GM18505 (cell line): ENCODE data around the gene SLC39A2.
"Not testable (repeated sequence)": the region's sequence is repeated elsewhere in the genome, so short reads cannot be mapped to it uniquely, and the experiment has no call there.

Source experiments
- ATAC-seq: cut with Tn5 transposase; IDR thresholded peaks from one replicate; pipeline ENCODE4 v1.9.1; 2021; ENCODE audit not compliant: unreplicated experiment
- POLR2A ChIP-seq: IDR thresholded peaks from 4 replicates; pipeline ENCODE4 v1.6.1; 2011; ENCODE audit warnings: borderline replicate concordance; ENCODE audit not compliant: insufficient read depth, insufficient read length; ENCODE audit errors: extremely low read depth

The SLC39A2 gene

DNA sequence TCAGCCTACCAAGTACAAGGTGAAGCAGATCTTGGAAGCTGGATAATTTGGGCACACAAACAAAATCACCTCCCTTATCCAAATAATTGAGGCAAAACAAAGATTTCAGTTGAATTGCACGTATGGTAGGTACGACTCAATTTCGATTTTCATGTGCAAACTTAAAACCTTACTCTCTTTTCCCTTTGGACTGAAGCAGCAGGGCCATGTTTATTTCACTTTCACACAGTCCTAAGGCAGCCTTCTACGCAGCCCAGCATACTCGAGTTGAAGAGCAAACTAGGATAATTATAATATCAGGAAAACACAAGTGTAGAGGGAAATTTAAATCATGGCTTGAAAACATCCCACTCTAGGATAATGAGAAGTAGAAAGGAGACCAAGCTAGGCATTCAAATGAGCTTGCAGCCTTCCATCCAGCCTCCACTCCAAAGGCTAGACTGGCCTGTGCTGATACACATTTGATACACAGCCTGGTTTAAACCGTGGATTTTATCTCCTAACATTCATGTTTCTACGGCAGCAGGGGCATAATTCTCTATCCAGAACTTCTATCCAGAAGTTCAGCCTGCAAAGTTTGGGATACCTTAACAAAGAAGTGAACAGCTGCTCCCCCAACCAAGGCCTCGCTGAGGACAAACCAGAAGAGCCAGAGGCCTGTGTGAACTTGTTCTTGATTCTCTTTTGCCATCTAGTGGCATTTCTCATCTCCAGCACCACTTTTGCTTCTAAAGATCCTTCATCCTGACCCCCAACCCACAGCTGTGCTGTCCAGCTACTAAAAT, 40.7 kb downstream of the SLC39A2 start:
- no peak for ATAC-seq
- TF ChIP-seq POLR2A: no peak

- no peak for ATAC-seq
- TF ChIP-seq POLR2A: no peak
Measured at GRCh38 chr14:21040370-21040925, 41.4 kb downstream of the SLC39A2 start.

GRCh38 chr14:21040941-21041340, 41.8 kb downstream of the SLC39A2 start:
- ATAC-seq: not testable (repeated sequence)

- ATAC-seq: no peak
- TF ChIP-seq POLR2A: no peak
Measured at GRCh38 chr14:21041676-21042433, 42.8 kb downstream of the SLC39A2 start, which contains the start of gene RNASE7. RNASE7 (plus strand) TSS chr14:21042362; CDS start chr14:21042993, 631 bp downstream.

DNA sequence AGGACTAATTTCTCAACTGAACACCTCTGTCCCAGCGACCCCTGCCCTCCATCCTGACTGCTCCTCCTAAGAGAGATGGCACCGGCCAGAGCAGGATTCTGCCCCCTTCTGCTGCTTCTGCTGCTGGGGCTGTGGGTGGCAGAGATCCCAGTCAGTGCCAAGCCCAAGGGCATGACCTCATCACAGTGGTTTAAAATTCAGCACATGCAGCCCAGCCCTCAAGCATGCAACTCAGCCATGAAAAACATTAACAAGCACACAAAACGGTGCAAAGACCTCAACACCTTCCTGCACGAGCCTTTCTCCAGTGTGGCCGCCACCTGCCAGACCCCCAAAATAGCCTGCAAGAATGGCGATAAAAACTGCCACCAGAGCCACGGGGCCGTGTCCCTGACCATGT, 43.8 kb downstream of the SLC39A2 start:
- no peak for ATAC-seq
- no peak for TF ChIP-seq POLR2A

- no peak for TF ChIP-seq POLR2A
- no peak for ATAC-seq
Measured at GRCh38 chr14:21043387-21043973, 44.4 kb downstream of the SLC39A2 start.

GRCh38 chr14:21043974-21044618, 45.0 kb downstream of the SLC39A2 start:
- no peak for ATAC-seq
- no peak for TF ChIP-seq POLR2A

- ATAC-seq: no peak
- no peak for TF ChIP-seq POLR2A
Measured at GRCh38 chr14:21047378-21047781, 48.3 kb downstream of the SLC39A2 start.

GRCh38 chr14:21048638-21049037, 49.5 kb downstream of the SLC39A2 start:
- no peak for TF ChIP-seq POLR2A
- no peak for ATAC-seq

DNA sequence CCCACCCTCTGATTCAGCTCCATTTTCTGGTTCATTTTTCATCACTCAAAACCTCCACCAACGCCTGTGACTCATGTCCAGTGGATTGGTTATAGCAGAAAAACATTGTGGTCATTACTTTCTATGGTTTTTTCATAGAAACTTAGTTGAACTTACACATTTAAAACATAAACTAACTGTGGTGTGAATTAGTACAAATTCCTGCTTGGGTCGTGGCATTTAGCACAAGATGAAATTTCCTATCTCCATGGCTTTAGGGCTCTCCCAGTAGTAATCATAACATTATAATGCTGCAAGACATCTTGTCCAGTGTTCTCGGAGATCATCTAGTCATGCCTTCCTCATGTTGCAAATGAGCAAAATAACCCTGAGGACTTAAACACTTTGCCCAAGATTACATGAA, 50.2 kb downstream of the SLC39A2 start:
- no peak for TF ChIP-seq POLR2A
- ATAC-seq: no peak

- no peak for ATAC-seq
- TF ChIP-seq POLR2A: no peak
Measured at GRCh38 chr14:21050597-21050996, 51.5 kb downstream of the SLC39A2 start.
